ENCODE results near the gene MT1B.
"Not testable (repeated sequence)": the region's sequence is repeated elsewhere in the genome, so short reads cannot be mapped to it uniquely, and the experiment has no call there.

MT1B gene

GRCh38 chr16:56664506-56664905 is 12.8 kb downstream of the MT1B start:
- no peak overlapping the region for H3K4me3 ChIP-seq (ENCODE audit: low read depth in 1 of 2, low read length in 2 of 2)
- H3K36me3 ChIP-seq (ENCODE audit: insufficient read depth, low read length) = no peaks in the 10 kb centered on the region
- H3K27ac ChIP-seq (ENCODE audit: low read length) = no peak overlapping the region
- ATAC-seq (ENCODE audit: insufficient read depth, low read depth) (no peak), DNase-seq (no peak)
- H3K9me3 ChIP-seq (ENCODE audit: insufficient read depth, low read length, severe bottlenecking) = no peaks in the 10 kb centered on the region
- no peak overlapping the region for H3K9ac ChIP-seq (ENCODE audit: low read depth, low read length)
- no peaks in the 10 kb centered on the region for H4K20me1 ChIP-seq (ENCODE audit: insufficient read depth, low read length)
- H3K4me2 ChIP-seq (ENCODE audit: insufficient read depth, low read length) = no peak overlapping the region
- no peaks in the 10 kb centered on the region for H3K79me2 ChIP-seq (ENCODE audit: insufficient read depth, low read length)
- no peak overlapping the region for H2AFZ ChIP-seq (ENCODE audit: low read depth, low read length)
- H3K27me3 ChIP-seq (ENCODE audit: insufficient read depth, low read length, poor library complexity) = peaks cover 53% of the 10 kb centered on the region
- peaks cover 6% of the 10 kb centered on the region for H3K4me1 ChIP-seq (ENCODE audit: insufficient read depth, low read length)
- TF ChIP-seq CTCF (IDR thresholded peaks at IDR 0.05; ENCODE audit: borderline replicate concordance, extremely low read depth, low read length, poor library complexity, severe bottlenecking) (no peak), EZH2 (IDR thresholded peaks at IDR 0.05; ENCODE audit: borderline replicate concordance, low read depth, low read length, severe bottlenecking) (no peak)

GRCh38 chr16:56665286-56666261 is 13.9 kb downstream of the MT1B start:
- not testable (repeated sequence) for H3K27ac ChIP-seq (ENCODE audit: low read length); H3K4me3 ChIP-seq (ENCODE audit: low read depth in 1 of 2, low read length in 2 of 2); H3K9ac ChIP-seq (ENCODE audit: low read depth, low read length); H4K20me1 ChIP-seq (ENCODE audit: insufficient read depth, low read length); H3K4me1 ChIP-seq (ENCODE audit: insufficient read depth, low read length); DNase-seq; H2AFZ ChIP-seq (ENCODE audit: low read depth, low read length); H3K79me2 ChIP-seq (ENCODE audit: insufficient read depth, low read length); H3K9me3 ChIP-seq (ENCODE audit: insufficient read depth, low read length, severe bottlenecking); ATAC-seq (ENCODE audit: insufficient read depth, low read depth); H3K4me2 ChIP-seq (ENCODE audit: insufficient read depth, low read length); H3K36me3 ChIP-seq (ENCODE audit: insufficient read depth, low read length)
- peaks cover 56% of the 10 kb centered on the region for H3K27me3 ChIP-seq (ENCODE audit: insufficient read depth, low read length, poor library complexity)

- 0 out of 2 replicates have a peak, but pooled peaks cover under 1% of the 10 kb centered on the region for H3K4me1 ChIP-seq (ENCODE audit: insufficient read depth, low read length)
- H3K9ac ChIP-seq (ENCODE audit: low read depth, low read length) = no peak within 1 kb of the TSS
- no peaks in the 10 kb centered on the region for H3K79me2 ChIP-seq (ENCODE audit: insufficient read depth, low read length)
- no peak within 1 kb of the TSS for H3K4me2 ChIP-seq (ENCODE audit: insufficient read depth, low read length)
- H3K36me3 ChIP-seq (ENCODE audit: insufficient read depth, low read length) = no peaks in the 10 kb centered on the region
- peaks cover 52% of the 10 kb centered on the region for H3K27me3 ChIP-seq (ENCODE audit: insufficient read depth, low read length, poor library complexity)
- no peak for TF ChIP-seq EZH2 (IDR thresholded peaks at IDR 0.05; ENCODE audit: borderline replicate concordance, low read depth, low read length, severe bottlenecking)
- no peak for TF ChIP-seq CTCF (IDR thresholded peaks at IDR 0.05; ENCODE audit: borderline replicate concordance, extremely low read depth, low read length, poor library complexity, severe bottlenecking)
- no peak within 1 kb of the TSS for H3K4me3 ChIP-seq (ENCODE audit: low read depth in 1 of 2, low read length in 2 of 2)
- no peaks in the 10 kb centered on the region for H4K20me1 ChIP-seq (ENCODE audit: insufficient read depth, low read length)
- no peaks in the 10 kb centered on the region for H3K9me3 ChIP-seq (ENCODE audit: insufficient read depth, low read length, severe bottlenecking)
- peak; percentile 82 for ATAC-seq (ENCODE audit: insufficient read depth, low read depth)
- H2AFZ ChIP-seq (ENCODE audit: low read depth, low read length) = no peak within 1 kb of the TSS
- DNase-seq = peak; percentile 38
- H3K27ac ChIP-seq (ENCODE audit: low read length) = no peak within 1 kb of the TSS
These were observed 16.2 kb downstream of the MT1B start, which contains the start of gene MT1G for GRCh38 chr16:56667581-56668571. Gene MT1G, minus strand, starts transcription at chr16:56668065. Its CDS starts 72 bp downstream, at chr16:56667993.
